ENCODE measurements around the gene RAPGEF4.

The RAPGEF4 gene

GRCh38 chr2:172905937-172906811 lies 170.5 kb downstream of the RAPGEF4 start:
- no peak for DNase-seq (ENCODE audit: low spot score)
- CTCF ChIA-PET: interaction anchor here (0.6 to 1.4 kb wide), 2 partner anchors 25 to 1463 kb away, joined by 3 read pairs; no protein-coding TSS in a partner anchor

DNA sequence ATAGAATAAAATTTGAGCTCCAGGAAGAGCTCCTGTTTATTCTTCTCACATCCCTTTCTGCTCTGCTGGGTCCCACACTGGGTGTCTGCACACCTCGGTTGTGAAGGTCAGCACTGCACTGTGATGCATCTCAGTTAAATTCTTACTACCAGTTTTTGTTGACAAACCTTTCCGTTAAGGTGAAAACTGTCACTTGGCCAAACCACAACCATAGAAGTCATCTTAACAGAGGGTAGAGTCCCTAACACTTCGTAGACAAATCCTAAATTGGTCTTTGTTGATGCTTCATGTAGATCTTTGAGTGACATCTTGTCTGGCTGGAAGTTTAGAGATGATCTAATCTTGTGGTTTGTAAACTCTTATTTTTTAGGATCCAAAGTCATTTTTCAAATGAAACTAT lies 172.6 kb downstream of the RAPGEF4 start:
- DNase-seq (ENCODE audit: low spot score): no peak
- ChIA-PET CTCF (no interaction called here), POLR2A (ENCODE audit: low non-redundant PET) (no interaction called here)
- no peak overlapping the region for H3K27ac ChIP-seq
- TF ChIP-seq CTCF (conservative IDR thresholded peaks at IDR 0.05; ENCODE audit: low read depth): no peak

More at GRCh38 chr2:172905937-172906811, 170.5 kb downstream of the RAPGEF4 start:
- no peak for TF ChIP-seq CTCF (conservative IDR thresholded peaks at IDR 0.05; ENCODE audit: low read depth)
- POLR2A ChIA-PET (ENCODE audit: low non-redundant PET): no interaction called here
- H3K27ac ChIP-seq: no peak overlapping the region

DNA sequence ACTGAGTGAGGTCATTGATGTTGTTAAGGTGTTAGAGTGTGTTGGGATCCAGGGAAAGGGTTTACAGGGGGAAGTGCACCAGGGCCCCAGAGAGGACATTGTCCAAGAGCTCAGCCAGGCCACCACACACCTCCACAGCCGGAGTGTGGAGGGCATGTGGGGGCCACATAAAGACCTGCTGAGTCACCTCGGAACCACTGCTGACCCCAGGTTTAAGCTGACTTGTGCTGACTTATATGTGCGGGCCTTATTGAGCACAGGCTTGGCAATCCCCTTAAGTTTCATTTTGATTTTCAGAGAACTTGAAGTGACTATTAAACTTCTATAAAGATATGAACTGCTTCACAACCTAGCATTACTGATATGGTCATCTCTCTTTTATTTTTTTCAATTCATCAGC lies 173.8 kb downstream of the RAPGEF4 start:
- ChIA-PET POLR2A (ENCODE audit: low non-redundant PET) (no interaction called here), CTCF (interaction anchor here (0.5 kb wide), 1 partner anchor 896 kb away, joined by 7 read pairs; no protein-coding TSS in a partner anchor)
- no peak overlapping the region for H3K27ac ChIP-seq
- DNase-seq (ENCODE audit: low spot score): no peak
- TF ChIP-seq CTCF (conservative IDR thresholded peaks at IDR 0.05; ENCODE audit: low read depth): no peak

- no peak overlapping the region for H3K27ac ChIP-seq
- TF ChIP-seq CTCF (conservative IDR thresholded peaks at IDR 0.05; ENCODE audit: low read depth): no peak
- DNase-seq (ENCODE audit: low spot score): no peak
- CTCF ChIA-PET: no interaction called here
- POLR2A ChIA-PET (ENCODE audit: low non-redundant PET): no interaction called here
Observed at GRCh38 chr2:172912266-172912665, 176.6 kb downstream of the RAPGEF4 start.

- POLR2A ChIA-PET (ENCODE audit: low non-redundant PET): no interaction called here
Observed at GRCh38 chr2:172914341-172915008, 178.8 kb downstream of the RAPGEF4 start.

More at GRCh38 chr2:172914341-172915008, 178.8 kb downstream of the RAPGEF4 start:
- no peak for DNase-seq (ENCODE audit: low spot score)
- no peak overlapping the region for H3K27ac ChIP-seq
- CTCF ChIA-PET: no interaction called here
- TF ChIP-seq CTCF (conservative IDR thresholded peaks at IDR 0.05; ENCODE audit: low read depth): no peak
